ENCODE results near the gene MEX3B.

The MEX3B gene

GRCh38 chr15:82062479-82063454 lies 16.9 kb upstream of the MEX3B start:
- no peak for DNase-seq
- CTCF ChIA-PET, result interaction anchor here (0.9 kb wide), 1 partner anchor 51 kb away, joined by 3 read pairs; no protein-coding TSS in a partner anchor
- H3K36me3 Mint-ChIP-seq, result no peaks in the 10 kb centered on the region
- no peak overlapping the region for H3K4me3 Mint-ChIP-seq
- no peaks in the 10 kb centered on the region for H3K9me3 Mint-ChIP-seq
- peaks cover 69% of the 10 kb centered on the region for H3K27me3 Mint-ChIP-seq
- no peak overlapping the region for H3K27ac Mint-ChIP-seq
- H3K4me1 Mint-ChIP-seq, result peaks cover 3% of the 10 kb centered on the region

DNA sequence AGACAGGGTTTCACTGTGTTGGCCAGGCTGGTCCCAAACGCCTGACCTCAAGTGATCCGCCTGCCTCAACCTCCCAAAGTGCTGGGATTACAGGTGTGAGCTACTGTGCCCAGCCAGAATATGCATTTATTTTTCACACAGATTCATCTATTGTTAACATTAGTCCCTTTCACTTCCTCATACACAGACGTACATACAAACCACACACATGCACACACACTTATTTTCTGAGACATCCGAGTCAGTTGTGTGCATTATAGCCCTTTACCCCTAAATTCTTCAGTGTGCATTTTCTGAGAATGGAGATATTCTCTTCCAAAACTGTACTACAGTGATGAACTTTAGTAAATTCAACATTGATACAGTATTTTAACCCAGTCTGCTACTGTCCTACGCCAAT lies 15.0 kb upstream of the MEX3B start:
- H3K4me1 Mint-ChIP-seq, result peaks cover 3% of the 10 kb centered on the region
- no peaks in the 10 kb centered on the region for H3K36me3 Mint-ChIP-seq
- no peak overlapping the region for H3K27ac Mint-ChIP-seq
- no peaks in the 10 kb centered on the region for H3K9me3 Mint-ChIP-seq
- CTCF ChIA-PET, result no interaction called here
- no peak overlapping the region for H3K4me3 Mint-ChIP-seq
- peaks cover 76% of the 10 kb centered on the region for H3K27me3 Mint-ChIP-seq
- DNase-seq, result no peak

- Mint-ChIP-seq H3K4me1 (peaks cover 3% of the 10 kb centered on the region), H3K27ac (no peak overlapping the region), H3K9me3 (no peaks in the 10 kb centered on the region), H3K36me3 (no peaks in the 10 kb centered on the region), H3K4me3 (no peak overlapping the region), H3K27me3 (peaks cover 58% of the 10 kb centered on the region)
- no peak for DNase-seq
- CTCF ChIA-PET, result no interaction called here
Measured at GRCh38 chr15:82058517-82059204, 12.8 kb upstream of the MEX3B start.

DNA sequence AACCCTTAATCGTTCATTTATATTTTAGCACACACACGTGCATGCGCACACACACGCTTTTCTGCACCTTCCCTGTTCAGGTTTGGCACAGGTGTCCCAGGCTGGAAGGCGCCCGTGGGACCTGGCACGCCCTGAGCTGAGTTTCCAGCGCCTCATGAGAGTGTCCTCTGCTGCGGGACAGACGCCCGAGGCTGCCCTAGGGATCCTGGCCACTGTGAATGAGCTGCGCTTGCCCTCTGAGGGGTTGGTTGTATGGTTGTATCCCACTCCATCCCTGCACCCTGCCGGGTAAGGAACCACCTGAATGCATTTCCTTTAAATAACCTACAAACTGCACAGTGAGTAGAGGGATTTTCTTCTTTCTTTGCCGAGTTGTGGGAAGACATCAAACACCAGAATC lies 12.2 kb upstream of the MEX3B start:
- DNase-seq, result no peak
- Mint-ChIP-seq H3K4me3 (no peak overlapping the region), H3K36me3 (no peaks in the 10 kb centered on the region), H3K4me1 (peaks cover 3% of the 10 kb centered on the region), H3K27me3 (peaks cover 55% of the 10 kb centered on the region), H3K27ac (no peak overlapping the region), H3K9me3 (no peaks in the 10 kb centered on the region)
- CTCF ChIA-PET, result no interaction called here

DNA sequence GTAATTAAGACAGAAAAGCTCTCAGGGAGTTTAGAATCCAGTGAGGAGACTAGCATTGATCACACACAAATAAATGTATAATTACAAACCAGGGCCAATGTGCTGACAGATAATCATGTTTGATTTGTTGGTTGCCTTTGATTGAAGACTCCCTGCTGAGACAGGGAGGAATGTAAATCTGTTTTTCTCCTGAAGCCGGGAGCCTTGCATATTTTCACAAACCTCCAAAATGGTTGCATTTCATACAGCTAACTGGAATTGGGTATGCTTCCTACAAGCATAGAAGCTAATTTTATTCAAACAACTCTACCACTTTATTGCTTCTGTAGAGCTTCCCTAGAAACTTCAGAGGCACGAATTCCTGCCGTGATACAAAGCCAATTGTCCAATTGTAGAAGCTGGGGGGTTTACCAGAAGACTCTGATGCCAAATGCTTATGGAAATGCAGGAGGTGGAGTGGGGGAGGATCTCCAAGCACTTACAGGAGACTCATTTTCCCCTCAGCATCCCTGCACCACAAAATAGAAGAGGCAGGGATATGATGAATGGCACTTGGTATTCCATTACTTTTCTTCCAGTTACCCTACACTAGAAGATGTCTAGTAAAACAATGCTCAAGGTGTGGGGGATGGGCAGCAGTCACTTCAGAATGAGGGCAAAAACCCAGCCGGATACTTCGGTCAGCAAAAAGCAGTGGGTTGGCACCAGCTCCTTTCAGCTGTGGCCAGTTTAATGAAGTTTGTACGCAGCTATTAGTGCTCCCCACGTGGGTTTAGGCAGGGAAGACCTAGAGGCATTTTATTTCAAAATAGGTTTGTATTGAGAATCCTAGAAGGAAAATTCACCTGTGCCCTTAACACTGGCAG lies 11.4 kb upstream of the MEX3B start:
- Mint-ChIP-seq H3K9me3 (no peaks in the 10 kb centered on the region), H3K27ac (no peak overlapping the region), H3K4me1 (no peaks in the 10 kb centered on the region), H3K4me3 (no peak overlapping the region), H3K27me3 (peaks cover 47% of the 10 kb centered on the region), H3K36me3 (no peaks in the 10 kb centered on the region)
- CTCF ChIA-PET, result no interaction called here
- DNase-seq, result no peak

- Mint-ChIP-seq H3K27ac (no peak overlapping the region), H3K27me3 (peaks cover 26% of the 10 kb centered on the region), H3K4me3 (no peak overlapping the region), H3K4me1 (peaks cover under 1% of the 10 kb centered on the region), H3K36me3 (no peaks in the 10 kb centered on the region), H3K9me3 (no peaks in the 10 kb centered on the region)
- CTCF ChIA-PET, result interaction anchor here (0.7 kb wide), 1 partner anchor 548 kb away, joined by 3 read pairs; no protein-coding TSS in a partner anchor
- DNase-seq, result no peak
Measured at GRCh38 chr15:82052751-82053150, 6.9 kb upstream of the MEX3B start.

GRCh38 chr15:82051664-82052063 lies 5.8 kb upstream of the MEX3B start:
- no peak overlapping the region for H3K4me3 Mint-ChIP-seq
- H3K27ac Mint-ChIP-seq, result no peak overlapping the region
- peaks cover 30% of the 10 kb centered on the region for H3K27me3 Mint-ChIP-seq
- peaks cover 5% of the 10 kb centered on the region for H3K4me1 Mint-ChIP-seq
- CTCF ChIA-PET, result no interaction called here
- no peaks in the 10 kb centered on the region for H3K9me3 Mint-ChIP-seq
- H3K36me3 Mint-ChIP-seq, result no peaks in the 10 kb centered on the region
- no peak for DNase-seq

DNA sequence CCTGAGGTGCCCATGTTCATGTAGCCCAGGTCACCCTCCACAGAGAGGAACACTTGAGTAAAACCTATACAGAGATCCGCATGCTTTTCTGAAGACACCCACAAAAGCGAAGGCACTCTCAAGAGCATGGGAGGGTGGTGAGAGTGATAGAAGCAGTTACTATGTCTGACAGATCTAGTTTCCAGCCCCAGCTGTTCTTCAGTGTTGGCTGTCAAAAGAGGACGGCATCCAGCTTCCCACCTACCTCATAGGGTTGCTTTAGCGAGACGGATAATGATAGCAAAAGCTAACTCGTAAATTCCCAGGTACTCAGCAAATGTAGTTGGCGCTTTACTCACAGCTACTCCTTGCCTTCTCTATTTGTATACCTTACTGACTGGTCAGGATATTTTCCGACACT lies 3.0 kb upstream of the MEX3B start:
- Mint-ChIP-seq H3K27ac (no peak overlapping the region), H3K4me1 (peaks cover 17% of the 10 kb centered on the region), H3K27me3 (peaks cover 53% of the 10 kb centered on the region), H3K9me3 (no peaks in the 10 kb centered on the region), H3K4me3 (no peak overlapping the region), H3K36me3 (peaks cover 4% of the 10 kb centered on the region)
- no peak for DNase-seq
- CTCF ChIA-PET, result no interaction called here

DNA sequence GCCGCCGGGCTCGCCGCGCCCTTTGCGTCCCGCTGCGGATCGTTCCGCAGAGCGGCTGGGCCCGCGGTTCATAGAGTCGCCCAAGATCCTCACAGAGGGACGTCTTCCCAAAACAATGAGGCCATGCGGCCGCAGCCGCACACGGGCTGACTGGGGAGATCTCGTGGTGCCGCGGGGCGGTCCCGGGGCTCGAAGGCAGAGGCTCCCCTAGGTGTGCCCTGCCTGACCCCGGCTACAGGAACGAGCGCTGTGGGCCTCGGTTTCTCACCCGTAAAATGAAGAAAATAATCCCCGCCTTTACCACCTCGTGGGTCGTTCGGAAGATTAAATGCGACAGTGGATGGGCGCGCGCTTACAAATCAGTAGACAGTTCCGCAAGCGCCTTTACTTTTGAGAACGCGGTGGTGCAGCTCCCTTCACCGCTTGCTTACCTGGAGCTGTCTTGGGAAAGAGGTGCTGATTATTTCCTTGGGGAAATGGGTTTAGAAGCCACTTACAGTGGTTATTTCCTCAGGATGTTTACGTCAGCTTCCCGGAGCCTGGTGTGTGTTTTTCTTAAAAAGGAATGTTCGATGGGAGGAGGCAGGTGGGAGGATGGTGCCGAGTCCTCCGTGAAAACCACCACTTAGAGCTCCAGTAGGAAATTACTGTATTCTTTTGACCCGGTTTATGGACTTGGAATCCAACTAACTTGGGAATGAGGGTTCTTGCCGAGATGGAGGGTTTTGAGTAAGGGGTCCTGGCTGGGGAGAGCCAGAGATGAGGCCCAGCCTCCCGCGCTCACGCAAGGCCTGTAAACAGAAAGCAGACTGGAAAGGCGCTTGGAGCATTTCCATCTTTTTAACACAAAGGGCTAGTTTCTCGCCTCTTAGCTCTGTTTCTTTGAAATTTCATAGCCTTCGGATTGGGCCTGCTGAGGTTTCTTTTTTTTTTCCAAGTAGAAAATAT lies 1.9 kb upstream of the MEX3B start:
- H3K27me3 Mint-ChIP-seq, result peaks cover 62% of the 10 kb centered on the region

DNA sequence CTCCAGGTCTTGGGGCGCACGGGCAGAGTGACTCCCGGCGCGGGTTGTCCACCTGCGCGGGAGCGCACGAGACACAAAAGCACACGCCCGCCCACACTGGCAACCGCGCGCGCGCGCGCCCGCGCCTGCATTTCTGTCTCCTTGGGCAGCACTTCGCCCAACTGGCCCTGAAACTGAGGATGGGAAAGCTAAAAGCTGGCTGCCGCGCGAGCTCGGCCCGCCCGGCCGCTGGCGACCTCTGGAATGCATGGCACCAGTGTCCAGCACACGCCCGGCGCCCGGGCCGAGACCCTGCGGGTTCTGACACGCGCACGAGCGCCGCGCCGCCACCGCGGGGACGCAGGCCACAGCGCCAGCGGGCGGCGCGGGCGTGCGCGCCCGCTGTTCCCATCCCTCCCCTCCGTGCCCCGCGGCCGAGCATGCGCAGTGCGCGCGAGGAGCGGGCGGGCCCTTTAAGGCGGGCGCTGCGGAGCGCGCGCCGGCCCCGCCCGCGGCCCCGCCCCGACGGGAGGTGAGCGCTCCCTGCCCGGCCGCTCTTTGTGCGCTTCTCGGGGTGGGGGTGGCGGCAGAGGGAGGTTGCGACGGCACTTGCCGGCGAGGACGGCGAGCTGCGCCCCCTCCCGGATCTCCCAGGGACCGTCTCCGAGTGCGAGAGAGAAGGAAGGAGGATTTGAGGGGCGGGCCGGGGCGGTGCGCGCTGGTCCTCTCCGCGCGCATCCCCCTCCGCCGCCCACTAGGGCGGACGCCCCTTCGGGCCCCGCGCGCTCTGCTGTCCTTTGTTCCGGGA lies 1.0 kb upstream of the MEX3B start:
- Mint-ChIP-seq H3K4me1 (peaks cover 19% of the 10 kb centered on the region), H3K27me3 (peaks cover 62% of the 10 kb centered on the region), H3K27ac (peak overlapping the region; percentile 87), H3K4me3 (peak overlapping the region; percentile 85), H3K9me3 (no peaks in the 10 kb centered on the region), H3K36me3 (peaks cover 4% of the 10 kb centered on the region)
- DNase-seq, result peak; percentile 91
- CTCF ChIA-PET, result interaction anchor here (0.9 kb wide), 1 partner anchor 780 kb away, joined by 4 read pairs; no protein-coding TSS in a partner anchor

More for the DNA sequence above, 1.9 kb upstream of the MEX3B start:
- Mint-ChIP-seq H3K36me3 (peaks cover 4% of the 10 kb centered on the region), H3K4me1 (peaks cover 19% of the 10 kb centered on the region), H3K9me3 (no peaks in the 10 kb centered on the region), H3K27ac (no peak overlapping the region), H3K4me3 (peak overlapping the region; percentile 62)
- CTCF ChIA-PET, result interaction anchor here (0.6 kb wide), 1 partner anchor 232 kb away, joined by 3 read pairs; no protein-coding TSS in a partner anchor
- DNase-seq, result no peak

DNA sequence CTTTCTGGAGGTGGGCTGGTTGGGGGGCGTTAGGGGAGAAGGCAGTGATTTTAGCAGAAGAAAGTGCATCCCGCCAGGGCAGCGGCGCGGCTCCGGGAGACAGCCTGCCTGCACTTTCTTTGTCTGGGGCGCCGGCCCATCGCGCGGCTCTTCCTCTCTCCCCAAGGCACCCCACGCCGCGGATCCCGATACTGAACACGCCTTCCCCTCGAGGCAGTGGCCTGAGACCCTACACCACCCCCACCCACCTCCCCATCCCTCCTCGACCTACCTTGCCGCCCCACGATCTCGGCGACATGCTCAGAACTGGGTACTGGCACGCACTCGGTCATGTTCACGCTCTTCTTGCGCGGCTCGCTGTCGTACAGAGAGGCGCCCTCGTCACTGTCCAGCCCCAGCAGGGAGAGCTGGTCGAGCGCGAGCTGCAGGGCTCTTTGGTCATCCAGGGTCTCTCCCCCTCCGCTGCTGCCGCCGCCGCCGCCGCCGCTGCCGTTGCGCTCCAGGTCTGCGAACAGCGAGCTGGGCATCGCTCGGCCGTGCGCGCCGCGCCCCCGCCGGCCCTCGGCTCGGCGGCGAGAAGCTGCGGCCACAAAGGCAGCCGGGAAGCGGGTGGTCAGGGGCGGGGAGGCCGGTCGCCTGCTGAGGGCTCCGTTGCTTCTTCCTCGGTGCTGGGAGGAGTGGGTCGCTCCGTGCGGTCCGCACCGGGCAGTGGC lies 483 bp downstream of the MEX3B start:
- H3K9me3 Mint-ChIP-seq, result no peaks in the 10 kb centered on the region
- H3K27ac Mint-ChIP-seq, result peak overlapping the region; percentile 55
- H3K4me1 Mint-ChIP-seq, result peaks cover 19% of the 10 kb centered on the region
- peaks cover 4% of the 10 kb centered on the region for H3K36me3 Mint-ChIP-seq
- peak overlapping the region; percentile 84 for H3K4me3 Mint-ChIP-seq
- peak; percentile 40 for DNase-seq
- peaks cover 68% of the 10 kb centered on the region for H3K27me3 Mint-ChIP-seq
- CTCF ChIA-PET, result no interaction called here
